ENCODE results near the gene MUC21. TPM values are rescaled to one million over a fixed set of nuclear protein-coding genes. Genes with fewer than 3 reads are reported as not detected.

Gene MUC21
- total and polyA plus RNA-seq, 5 donors from 2014 or later: not detected

Other genes starting within 250 kb of the MUC21 start
- 25.3 TPM for gene FLOT1, start 241.0 kb upstream of the MUC21 start, total RNA-seq
- 10 to 100 TPM; 30.5 to 63.2 (median 48.1) TPM for gene FLOT1, start 241.0 kb upstream of the MUC21 start, polyA plus RNA-seq
- gene IER3, start 239.2 kb upstream of the MUC21 start, total RNA-seq: 5.1 TPM
- 1 to 10 TPM in 3 of 4 donors, under 1 TPM in 1; 0.38 to 2.2 (median 1.4) TPM for gene IER3, start 239.2 kb upstream of the MUC21 start, polyA plus RNA-seq
- gene DDR1, start 99.2 kb upstream of the MUC21 start, total RNA-seq: 5.0 TPM
- gene DDR1, start 99.2 kb upstream of the MUC21 start, polyA plus RNA-seq: 1 to 10 TPM; 1.2 to 3.5 (median 1.9) TPM
- gene GTF2H4, start 75.5 kb upstream of the MUC21 start, total RNA-seq: 15.5 TPM
- 1 to 10 TPM; 6.8 to 7.8 (median 7.0) TPM for gene GTF2H4, start 75.5 kb upstream of the MUC21 start, polyA plus RNA-seq
- gene VARS2, start 69.5 kb upstream of the MUC21 start, total RNA-seq: 19.8 TPM
- gene VARS2, start 69.5 kb upstream of the MUC21 start, polyA plus RNA-seq: 10 to 100 TPM; 12.9 to 20.7 (median 15.9) TPM
- not detected for gene SFTA2, start 51.5 kb upstream of the MUC21 start, total RNA-seq
- gene SFTA2, start 51.5 kb upstream of the MUC21 start, polyA plus RNA-seq: under 1 TPM in 2 of 4 donors, not detected in 2; 0.25 to 0.32 TPM
- not detected for gene MUCL3, start 42.7 kb upstream of the MUC21 start, total RNA-seq
- gene MUCL3, start 42.7 kb upstream of the MUC21 start, polyA plus RNA-seq: not detected
- gene MUC22, start 26.8 kb downstream of the MUC21 start, total RNA-seq: not detected
- not detected for gene MUC22, start 26.8 kb downstream of the MUC21 start, polyA plus RNA-seq
- gene C6orf15, start 128.9 kb downstream of the MUC21 start, total RNA-seq: not detected
- gene C6orf15, start 128.9 kb downstream of the MUC21 start, polyA plus RNA-seq: not detected
- not detected for gene PSORS1C1, start 131.1 kb downstream of the MUC21 start, total RNA-seq
- not detected for gene PSORS1C1, start 131.1 kb downstream of the MUC21 start, polyA plus RNA-seq
- not detected for gene CDSN, start 136.7 kb downstream of the MUC21 start, total RNA-seq
- gene CDSN, start 136.7 kb downstream of the MUC21 start, polyA plus RNA-seq: not detected
- not detected for gene PSORS1C2, start 155.3 kb downstream of the MUC21 start, total RNA-seq
- gene PSORS1C2, start 155.3 kb downstream of the MUC21 start, polyA plus RNA-seq: not detected
- 27.2 TPM for gene CCHCR1, start 174.1 kb downstream of the MUC21 start, total RNA-seq
- gene CCHCR1, start 174.1 kb downstream of the MUC21 start, polyA plus RNA-seq: 1 to 10 TPM; 3.5 to 6.9 (median 6.2) TPM
- 10.9 TPM for gene TCF19, start 174.9 kb downstream of the MUC21 start, total RNA-seq
- 10 to 100 TPM in 2 of 4 donors, 1 to 10 TPM in 2; 8.3 to 13.3 (median 11.2) TPM for gene TCF19, start 174.9 kb downstream of the MUC21 start, polyA plus RNA-seq
- gene POU5F1, start 187.0 kb downstream of the MUC21 start, total RNA-seq: not detected
- under 1 TPM in 1 of 4 donors, not detected in 3; 0.27 TPM for gene POU5F1, start 187.0 kb downstream of the MUC21 start, polyA plus RNA-seq